22Rv1 (cell line): ENCODE results near the gene DPP8.

ENCODE experiments used
- H3K27ac ChIP-seq: fragments of 450-650 bp; 2 replicates; pipeline ENCODE4 v1.5.1; 2017
- ZFX ChIP-seq: fragments of 450-650 bp; IDR thresholded peaks from 2 replicates; pipeline ENCODE4 v1.6.1; 2017; ENCODE audit warnings: antibody characterized with exemption, borderline replicate concordance
- TF ChIP-seq, protein P1 (sequence below): fragments of 450-650 bp; IDR thresholded peaks from 2 replicates; pipeline ENCODE4 v1.5.1; 2017; ENCODE audit warnings: mild to moderate bottlenecking

DPP8 gene

DNA sequence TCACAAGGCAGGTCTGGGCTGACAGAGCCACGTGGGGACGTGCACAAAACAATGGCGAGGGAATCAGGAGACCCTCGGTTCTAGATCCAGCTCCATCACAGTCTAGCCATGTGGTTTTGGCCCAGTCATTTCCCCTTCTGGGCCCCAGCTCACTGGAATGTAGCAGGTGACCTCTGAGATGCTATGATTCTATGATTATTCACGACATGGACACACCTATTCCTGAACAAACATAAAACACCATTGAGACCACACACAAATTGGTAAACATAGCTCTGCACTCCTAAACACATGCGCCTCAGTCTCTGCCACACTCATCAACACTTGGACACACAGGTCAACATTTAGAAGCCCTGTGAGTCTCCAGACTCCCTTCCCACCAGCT is 103.7 kb downstream of the DPP8 start:
- TF ChIP-seq, protein P1, sequence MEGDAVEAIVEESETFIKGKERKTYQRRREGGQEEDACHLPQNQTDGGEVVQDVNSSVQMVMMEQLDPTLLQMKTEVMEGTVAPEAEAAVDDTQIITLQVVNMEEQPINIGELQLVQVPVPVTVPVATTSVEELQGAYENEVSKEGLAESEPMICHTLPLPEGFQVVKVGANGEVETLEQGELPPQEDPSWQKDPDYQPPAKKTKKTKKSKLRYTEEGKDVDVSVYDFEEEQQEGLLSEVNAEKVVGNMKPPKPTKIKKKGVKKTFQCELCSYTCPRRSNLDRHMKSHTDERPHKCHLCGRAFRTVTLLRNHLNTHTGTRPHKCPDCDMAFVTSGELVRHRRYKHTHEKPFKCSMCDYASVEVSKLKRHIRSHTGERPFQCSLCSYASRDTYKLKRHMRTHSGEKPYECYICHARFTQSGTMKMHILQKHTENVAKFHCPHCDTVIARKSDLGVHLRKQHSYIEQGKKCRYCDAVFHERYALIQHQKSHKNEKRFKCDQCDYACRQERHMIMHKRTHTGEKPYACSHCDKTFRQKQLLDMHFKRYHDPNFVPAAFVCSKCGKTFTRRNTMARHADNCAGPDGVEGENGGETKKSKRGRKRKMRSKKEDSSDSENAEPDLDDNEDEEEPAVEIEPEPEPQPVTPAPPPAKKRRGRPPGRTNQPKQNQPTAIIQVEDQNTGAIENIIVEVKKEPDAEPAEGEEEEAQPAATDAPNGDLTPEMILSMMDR: no peak
- no peak for TF ChIP-seq ZFX
- no peak overlapping the region for H3K27ac ChIP-seq

DNA sequence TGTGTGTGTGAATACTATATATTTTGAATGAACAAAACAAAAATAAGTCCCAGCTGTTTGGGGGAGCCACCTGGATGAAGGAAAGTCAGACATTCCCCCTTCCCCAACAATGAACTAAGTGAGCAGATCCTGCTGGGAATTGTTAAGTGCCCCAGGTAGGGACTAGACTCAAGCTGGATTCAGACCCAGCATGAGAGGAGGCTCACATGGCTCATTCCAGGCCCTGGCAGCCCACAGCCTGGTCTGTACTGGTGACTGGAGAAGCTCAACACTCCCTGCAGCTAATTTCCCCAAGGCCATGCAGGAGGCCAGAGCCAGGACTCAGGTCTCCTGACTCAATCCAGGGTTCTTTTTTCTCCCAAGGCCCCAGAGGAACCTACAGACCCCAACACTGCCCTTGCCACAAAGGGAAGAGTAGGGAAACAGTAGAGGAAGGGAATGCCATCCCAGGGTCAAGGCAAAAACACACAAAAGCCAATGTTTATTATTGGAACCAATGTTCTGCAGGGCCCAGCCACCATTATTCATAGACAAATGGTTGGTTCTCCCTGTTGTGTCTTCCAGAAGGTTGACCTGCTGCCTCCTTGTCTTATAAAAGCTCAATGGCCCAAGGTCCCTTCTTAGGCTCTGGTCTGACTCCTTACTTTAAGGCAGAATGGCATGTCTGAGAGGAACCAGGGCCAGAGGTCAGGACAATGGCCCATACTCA is 104.3 kb downstream of the DPP8 start:
- TF ChIP-seq ZFX: no peak
- TF ChIP-seq, protein P1: no peak
- no peak overlapping the region for H3K27ac ChIP-seq

GRCh38 chr15:65412556-65412955 is 104.9 kb downstream of the DPP8 start:
- no peak overlapping the region for H3K27ac ChIP-seq
- TF ChIP-seq, protein P1: no peak
- no peak for TF ChIP-seq ZFX

DNA sequence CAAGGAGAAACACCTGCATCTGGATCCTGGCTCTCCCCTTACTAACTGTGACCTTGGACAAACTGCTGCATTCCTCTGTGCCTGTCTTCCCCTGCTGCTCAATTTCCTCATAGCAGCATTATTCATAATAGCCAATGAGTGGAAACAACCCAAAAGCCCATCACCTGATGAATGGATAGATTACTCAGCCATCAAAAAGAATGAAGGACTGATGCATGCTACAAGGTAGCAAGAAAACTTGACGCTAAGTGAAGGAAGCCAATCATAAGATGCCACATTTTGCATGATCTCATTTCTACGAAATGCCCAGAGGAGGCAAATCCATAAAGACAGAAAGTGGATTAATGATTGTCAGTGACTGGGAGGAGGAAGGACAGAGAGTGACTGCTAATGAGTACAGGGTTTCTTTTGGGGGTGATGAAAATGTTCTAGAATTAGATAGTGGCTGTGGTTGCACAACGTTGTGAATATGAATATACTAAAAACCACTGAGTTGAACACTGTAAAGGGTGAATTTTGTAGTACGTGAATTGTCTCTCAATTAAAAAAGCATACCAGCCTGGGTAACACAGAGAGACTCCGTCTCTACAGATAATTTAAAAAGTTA is 105.9 kb downstream of the DPP8 start:
- TF ChIP-seq, protein P1: no peak
- no peak for TF ChIP-seq ZFX

DNA sequence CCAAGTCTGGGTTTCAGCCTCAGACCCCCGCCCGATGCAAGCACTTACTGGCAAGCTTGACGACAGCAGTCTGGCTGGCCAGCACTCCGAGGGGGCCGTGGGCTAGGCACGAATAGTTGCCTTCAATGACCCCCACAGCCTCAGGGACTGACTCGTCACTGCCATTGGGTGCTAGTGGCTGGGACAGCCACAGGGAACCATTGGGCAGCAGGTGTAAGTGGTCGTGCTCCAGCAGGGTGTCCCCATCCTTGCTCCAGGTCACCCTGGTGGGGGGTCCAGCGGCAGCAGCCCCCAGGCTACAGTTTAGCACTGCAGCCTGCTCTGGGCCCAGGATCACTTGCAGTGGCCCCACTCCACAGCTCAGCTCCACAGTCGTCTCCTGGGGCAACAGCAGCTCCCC is 106.5 kb downstream of the DPP8 start:
- TF ChIP-seq, protein P1: no peak
- TF ChIP-seq ZFX: no peak
- no peak overlapping the region for H3K27ac ChIP-seq

More for the DNA sequence above, 105.9 kb downstream of the DPP8 start:
- no peak overlapping the region for H3K27ac ChIP-seq

GRCh38 chr15:65410036-65410435 is 107.5 kb downstream of the DPP8 start:
- no peak overlapping the region for H3K27ac ChIP-seq
- TF ChIP-seq, protein P1: no peak
- TF ChIP-seq ZFX: no peak

GRCh38 chr15:65409036-65409631 is 108.4 kb downstream of the DPP8 start:
- no peak overlapping the region for H3K27ac ChIP-seq
- TF ChIP-seq ZFX: no peak
- TF ChIP-seq, protein P1: no peak
